SJCRH30 (cell line): ENCODE results near the gene FAT2. TPM values are rescaled to one million over a fixed set of nuclear protein-coding genes. Genes with fewer than 3 reads are reported as not detected.
A peak's percentile ranks its signal among the peaks of the same experiment; 100 is the strongest.
"Not testable (repeated sequence)": the region's sequence is repeated elsewhere in the genome, so short reads cannot be mapped to it uniquely, and the experiment has no call there.

Experiments used
- DNase-seq, 2 experiments: peaks; one replicate each; pipeline ENCODE4 v3.0.0-alpha.2; 2015 to 2020
- H3K27ac ChIP-seq: fragments of 250-450 bp; sonication (Bioruptor Pico); 2 replicates; pipeline ENCODE4 v1.5.1; 2020; ENCODE audit warnings: mild to moderate bottlenecking, moderate library complexity
- H3K27me3 ChIP-seq: fragments of 250-450 bp; sonication (Bioruptor Pico); 2 replicates; pipeline ENCODE4 v1.5.1; 2020; ENCODE audit warnings: mild to moderate bottlenecking, moderate library complexity
- H3K36me3 ChIP-seq: fragments of 250-450 bp; sonication (Bioruptor Pico); 2 replicates; pipeline ENCODE4 v1.5.1; 2020; ENCODE audit warnings: mild to moderate bottlenecking, moderate library complexity
- H3K4me1 ChIP-seq: fragments of 250-450 bp; sonication (Bioruptor Pico); 2 replicates; pipeline ENCODE4 v1.5.1; 2020; ENCODE audit warnings: mild to moderate bottlenecking, moderate library complexity
- H3K4me3 ChIP-seq: fragments of 250-450 bp; sonication (Bioruptor Pico); 2 replicates; pipeline ENCODE4 v1.5.1; 2020; ENCODE audit warnings: mild to moderate bottlenecking, moderate library complexity
- H3K9me3 ChIP-seq: fragments of 250-450 bp; sonication (Bioruptor Pico); replicated peaks from 2 replicates; pipeline ENCODE4 v1.5.1; 2020; ENCODE audit warnings: mild to moderate bottlenecking, moderate library complexity
- total RNA-seq: library from RNA; depleted of rRNA; stranded (reverse); fragments of >200 nt; shearing (Covaris generic); gene quantifications from 2 replicates; pipeline ENCODE4 v1.2.3, GENCODE V29; 2014

Gene FAT2
- total RNA-seq, 1 experiment from 2014 or later, result 0.04 TPM

- H3K27me3 ChIP-seq, result no peaks in the 10 kb centered on the region
- no peaks in the 10 kb centered on the region for H3K9me3 ChIP-seq
- no peak overlapping the region for H3K4me3 ChIP-seq
- DNase-seq, result no peak
- no peaks in the 10 kb centered on the region for H3K36me3 ChIP-seq
- peaks cover 43% of the 10 kb centered on the region for H3K4me1 ChIP-seq
- H3K27ac ChIP-seq, result no peak overlapping the region
These were observed 7.9 kb upstream of the FAT2 start for GRCh38 chr5:151598984-151599383.

DNA sequence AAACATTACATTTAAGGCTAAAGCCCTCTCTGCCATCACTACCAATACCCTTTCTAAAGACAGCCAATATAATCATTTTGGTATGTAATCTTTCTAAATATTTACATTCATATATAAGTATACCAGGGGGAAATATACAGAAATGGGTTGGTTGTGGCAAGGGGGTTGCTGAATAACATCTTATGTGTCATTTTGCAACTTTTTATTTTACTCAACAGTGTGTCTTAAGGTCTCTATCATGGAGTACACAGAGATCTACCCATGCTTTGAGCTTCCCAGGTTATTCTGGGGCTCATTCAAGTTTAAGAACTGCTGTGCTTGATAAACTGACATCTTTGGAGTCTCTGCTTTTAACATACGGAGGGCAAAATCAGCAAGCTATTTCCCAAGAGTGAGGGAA lies 7.4 kb upstream of the FAT2 start:
- Histone ChIP-seq H3K4me1 (peaks cover 47% of the 10 kb centered on the region), H3K27ac (no peak overlapping the region), H3K27me3 (no peaks in the 10 kb centered on the region), H3K9me3 (no peaks in the 10 kb centered on the region), H3K4me3 (no peak overlapping the region), H3K36me3 (no peaks in the 10 kb centered on the region)
- no peak for DNase-seq

DNA sequence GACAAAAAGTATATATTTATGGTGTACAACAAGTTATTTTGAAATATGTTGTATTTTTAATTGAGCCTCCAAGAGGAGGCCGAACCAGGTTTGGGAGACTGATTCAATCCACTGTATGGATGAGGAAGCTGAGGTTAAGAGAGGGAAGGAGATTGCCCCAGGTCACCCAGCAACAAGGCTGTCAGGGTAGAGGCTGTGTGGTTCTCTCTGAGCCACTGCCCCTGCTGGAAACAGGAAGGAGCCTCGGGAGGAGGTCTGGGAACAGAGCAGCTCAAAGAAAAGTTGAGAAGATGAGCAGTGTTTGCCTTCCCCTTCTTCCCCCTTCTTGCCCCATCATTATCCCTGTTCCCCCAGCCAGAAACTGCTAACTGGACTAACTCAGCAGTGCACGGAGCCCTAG lies 6.6 kb upstream of the FAT2 start:
- no peak overlapping the region for H3K4me3 ChIP-seq
- H3K4me1 ChIP-seq, result peaks cover 54% of the 10 kb centered on the region
- no peaks in the 10 kb centered on the region for H3K27me3 ChIP-seq
- DNase-seq, result peak in 1 of 2 experiments; percentile 24
- H3K36me3 ChIP-seq, result no peaks in the 10 kb centered on the region
- H3K9me3 ChIP-seq, result no peaks in the 10 kb centered on the region
- H3K27ac ChIP-seq, result peak overlapping the region; percentile 88

DNA sequence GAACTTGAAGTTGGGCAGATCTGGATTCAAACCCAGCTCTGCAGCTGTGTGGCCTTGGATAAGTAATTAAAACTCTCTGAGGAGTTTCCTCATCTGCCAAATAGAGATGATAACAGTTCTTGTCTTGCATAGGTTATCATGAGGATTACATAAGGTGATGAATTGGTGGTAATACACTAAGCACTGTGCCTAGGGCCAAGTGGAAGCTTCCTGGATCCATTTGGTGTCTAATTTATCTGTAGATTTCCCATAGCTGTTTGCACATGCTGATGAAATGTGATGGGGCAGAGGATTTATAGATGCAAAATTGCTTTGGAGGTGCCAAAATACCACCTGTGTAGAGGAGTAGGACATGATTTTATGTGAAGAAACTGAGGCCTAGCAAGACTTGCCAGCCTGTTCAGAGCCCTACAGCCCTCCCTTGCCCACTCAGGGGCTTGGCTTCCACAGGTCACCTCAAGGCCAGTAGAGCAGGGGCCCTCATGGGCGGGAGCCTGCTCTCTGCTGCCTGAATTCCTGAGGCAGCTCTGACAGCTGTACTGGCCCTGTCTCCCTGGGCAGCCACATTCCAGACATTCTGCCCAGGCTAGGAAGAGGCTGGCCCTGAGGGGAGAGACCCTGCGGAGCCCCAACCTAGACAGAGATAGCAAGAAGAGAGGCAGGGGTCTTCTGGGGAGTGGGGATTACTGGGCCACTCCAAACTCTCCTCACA lies 5.9 kb upstream of the FAT2 start:
- peak; percentile 84 to 86 for DNase-seq
- Histone ChIP-seq H3K4me3 (no peak overlapping the region), H3K27ac (peak overlapping the region; percentile 88), H3K36me3 (no peaks in the 10 kb centered on the region), H3K9me3 (no peaks in the 10 kb centered on the region), H3K27me3 (no peaks in the 10 kb centered on the region), H3K4me1 (peaks cover 60% of the 10 kb centered on the region)

GRCh38 chr5:151595411-151595826 lies 4.3 kb upstream of the FAT2 start:
- Histone ChIP-seq H3K9me3 (no peaks in the 10 kb centered on the region), H3K36me3 (no peaks in the 10 kb centered on the region), H3K4me1 (peaks cover 66% of the 10 kb centered on the region), H3K27me3 (no peaks in the 10 kb centered on the region), H3K27ac (no peak overlapping the region), H3K4me3 (no peak overlapping the region)
- no peak for DNase-seq

DNA sequence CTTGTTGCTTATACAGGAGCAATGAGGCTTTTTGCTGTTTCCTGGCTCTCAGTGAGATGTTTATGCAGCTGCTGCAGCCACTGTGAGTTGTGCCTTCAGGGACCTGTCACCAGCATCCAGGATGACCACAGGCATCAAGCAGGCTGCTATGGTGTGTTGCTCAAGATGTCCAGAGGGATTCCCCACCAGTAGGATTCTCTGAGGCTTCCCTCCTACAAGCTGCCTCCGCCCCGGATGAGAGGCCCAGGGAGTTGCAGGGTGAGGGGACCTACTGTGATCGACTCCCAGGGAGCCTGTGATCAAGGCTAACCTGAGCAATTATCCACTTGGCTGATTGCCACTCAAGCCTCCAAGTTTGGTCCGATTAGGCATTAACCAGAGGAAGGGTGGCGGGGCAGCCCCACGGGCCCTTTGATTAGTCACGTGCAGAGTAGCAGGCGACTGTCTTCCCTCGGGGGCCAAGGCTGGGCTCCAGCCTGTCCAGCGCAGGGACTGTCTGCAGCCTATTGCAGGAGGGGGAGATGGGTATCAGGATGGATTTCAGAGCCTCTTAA lies 1.8 kb upstream of the FAT2 start:
- Histone ChIP-seq H3K4me1 (peaks cover 57% of the 10 kb centered on the region), H3K27ac (peak overlapping the region; percentile 77), H3K27me3 (no peaks in the 10 kb centered on the region), H3K36me3 (no peaks in the 10 kb centered on the region), H3K4me3 (peak overlapping the region; percentile 29), H3K9me3 (no peaks in the 10 kb centered on the region)
- DNase-seq, result peak; percentile 94 to 96

GRCh38 chr5:151589878-151590570 lies 1.1 kb downstream of the FAT2 start:
- H3K4me3 ChIP-seq, result no peak overlapping the region
- H3K36me3 ChIP-seq, result no peaks in the 10 kb centered on the region
- no peaks in the 10 kb centered on the region for H3K27me3 ChIP-seq
- H3K4me1 ChIP-seq, result peaks cover 34% of the 10 kb centered on the region
- H3K27ac ChIP-seq, result no peak overlapping the region
- no peaks in the 10 kb centered on the region for H3K9me3 ChIP-seq
- DNase-seq, result no peak

DNA sequence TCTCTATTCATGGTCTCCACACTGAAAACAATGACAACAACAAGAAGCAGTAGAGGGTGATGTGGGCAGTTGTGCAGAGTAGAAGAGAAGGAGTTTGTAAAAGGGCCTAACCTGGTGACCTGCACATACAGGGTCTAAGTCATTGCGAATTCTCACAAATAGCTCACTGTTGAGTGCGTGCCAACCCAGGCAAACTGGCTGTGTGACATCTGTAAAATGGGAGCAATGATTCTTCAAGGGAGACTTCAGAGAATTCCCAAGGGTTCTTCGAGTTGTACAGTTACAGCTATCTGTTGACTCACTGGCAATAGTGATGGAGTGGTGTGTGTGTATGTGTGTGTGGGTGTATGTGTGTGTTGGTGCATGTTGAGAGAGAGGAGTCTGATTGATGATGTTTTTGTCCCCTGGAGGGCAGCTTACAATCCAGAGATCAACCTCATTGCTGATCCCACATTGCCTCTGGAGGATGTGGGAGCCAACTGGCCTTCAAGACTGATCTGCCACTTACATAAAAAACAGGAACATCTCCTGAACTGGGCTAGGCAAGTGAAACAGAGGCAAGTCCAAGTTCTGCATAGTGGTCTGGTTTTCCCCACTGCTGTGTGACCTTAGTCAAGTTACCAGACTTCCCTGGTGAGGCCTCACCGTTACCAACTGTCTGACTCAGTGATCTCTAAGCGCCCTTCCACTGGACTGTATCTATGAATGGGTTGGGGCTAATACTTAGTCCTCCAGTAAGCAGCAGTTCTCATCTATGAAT lies 3.2 kb downstream of the FAT2 start:
- H3K4me3 ChIP-seq, result no peak overlapping the region
- H3K9me3 ChIP-seq, result no peaks in the 10 kb centered on the region
- 0 out of 2 replicates have a peak, but pooled peaks cover 5% of the 10 kb centered on the region for H3K27me3 ChIP-seq
- H3K36me3 ChIP-seq, result no peaks in the 10 kb centered on the region
- H3K4me1 ChIP-seq, result peaks cover 14% of the 10 kb centered on the region
- no peak for DNase-seq
- H3K27ac ChIP-seq, result no peak overlapping the region

GRCh38 chr5:151585970-151586369 lies 5.2 kb downstream of the FAT2 start:
- Histone ChIP-seq H3K9me3 (no peaks in the 10 kb centered on the region), H3K4me1 (no peaks in the 10 kb centered on the region; the same call in 1 of the 2 replicates), H3K27ac (no peak overlapping the region), H3K4me3 (no peak overlapping the region), H3K36me3 (no peaks in the 10 kb centered on the region), H3K27me3 (peaks cover 5% of the 10 kb centered on the region; the same call in 1 of the 2 replicates)
- peak; percentile 26 for DNase-seq

GRCh38 chr5:151585344-151585743 lies 5.8 kb downstream of the FAT2 start:
- not testable (repeated sequence) for H3K36me3 ChIP-seq, H3K27ac ChIP-seq, H3K9me3 ChIP-seq, H3K4me3 ChIP-seq, H3K27me3 ChIP-seq, H3K4me1 ChIP-seq, DNase-seq

- Histone ChIP-seq H3K27me3 (peaks cover 5% of the 10 kb centered on the region; the same call in 1 of the 2 replicates), H3K9me3 (no peaks in the 10 kb centered on the region), H3K36me3 (no peaks in the 10 kb centered on the region), H3K4me3 (no peak overlapping the region), H3K27ac (no peak overlapping the region), H3K4me1 (no peaks in the 10 kb centered on the region)
- DNase-seq, result no peak
These were observed 6.8 kb downstream of the FAT2 start for GRCh38 chr5:151584057-151584937.

DNA sequence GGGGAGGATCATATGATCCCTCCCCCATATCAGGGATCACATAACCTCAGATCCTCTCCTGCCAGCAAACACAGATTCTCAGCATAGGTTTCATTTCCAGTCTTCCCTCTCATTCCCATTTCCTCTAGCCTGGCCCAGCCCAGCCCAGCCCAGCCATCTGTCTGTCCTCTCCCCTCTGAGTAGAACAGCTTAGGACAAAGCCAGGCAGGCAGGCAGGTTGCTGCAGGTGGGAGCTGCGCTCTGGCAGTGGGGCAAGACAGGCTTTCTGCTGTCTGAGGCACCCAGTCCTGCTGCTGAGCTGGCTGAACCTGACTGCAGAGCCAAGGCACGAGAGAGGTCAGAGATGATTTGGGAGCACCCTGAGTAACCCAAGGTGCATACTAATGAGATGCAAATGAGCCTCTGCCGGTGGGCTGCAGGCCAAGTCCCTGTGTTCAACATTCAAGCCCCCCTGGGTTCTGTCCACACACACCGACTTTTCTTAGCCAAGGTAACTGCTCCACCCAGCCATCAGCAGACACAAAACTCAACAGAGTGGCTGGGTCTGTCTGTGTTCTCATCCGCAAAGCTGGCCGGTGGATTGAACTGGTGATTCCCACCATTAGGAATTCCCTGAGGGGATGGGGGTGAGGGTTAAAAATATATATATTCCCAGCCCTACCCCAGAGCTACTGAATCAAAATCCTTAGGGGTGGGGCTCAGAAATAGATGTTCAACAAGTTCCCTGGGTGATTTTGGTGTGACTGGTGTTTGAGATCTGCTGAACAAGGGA lies 9.1 kb downstream of the FAT2 start:
- Histone ChIP-seq H3K36me3 (no peaks in the 10 kb centered on the region), H3K27me3 (peaks cover 5% of the 10 kb centered on the region; the same call in 1 of the 2 replicates), H3K4me1 (no peaks in the 10 kb centered on the region), H3K27ac (no peak overlapping the region), H3K4me3 (no peak overlapping the region), H3K9me3 (no peaks in the 10 kb centered on the region)
- no peak for DNase-seq

GRCh38 chr5:151581347-151581746 lies 9.8 kb downstream of the FAT2 start:
- DNase-seq, result no peak
- Histone ChIP-seq H3K27ac (no peak overlapping the region), H3K4me3 (no peak overlapping the region), H3K36me3 (no peaks in the 10 kb centered on the region), H3K27me3 (peaks cover 5% of the 10 kb centered on the region; the same call in 1 of the 2 replicates), H3K4me1 (no peaks in the 10 kb centered on the region), H3K9me3 (no peaks in the 10 kb centered on the region)
